Central memory CD4-positive, alpha-beta T cell (primary cell): ENCODE measurements around the gene NCAPH2.

Source experiments
- DNase-seq: peaks from one replicate; pipeline ENCODE4 v3.0.0; 2022

Gene NCAPH2

DNA sequence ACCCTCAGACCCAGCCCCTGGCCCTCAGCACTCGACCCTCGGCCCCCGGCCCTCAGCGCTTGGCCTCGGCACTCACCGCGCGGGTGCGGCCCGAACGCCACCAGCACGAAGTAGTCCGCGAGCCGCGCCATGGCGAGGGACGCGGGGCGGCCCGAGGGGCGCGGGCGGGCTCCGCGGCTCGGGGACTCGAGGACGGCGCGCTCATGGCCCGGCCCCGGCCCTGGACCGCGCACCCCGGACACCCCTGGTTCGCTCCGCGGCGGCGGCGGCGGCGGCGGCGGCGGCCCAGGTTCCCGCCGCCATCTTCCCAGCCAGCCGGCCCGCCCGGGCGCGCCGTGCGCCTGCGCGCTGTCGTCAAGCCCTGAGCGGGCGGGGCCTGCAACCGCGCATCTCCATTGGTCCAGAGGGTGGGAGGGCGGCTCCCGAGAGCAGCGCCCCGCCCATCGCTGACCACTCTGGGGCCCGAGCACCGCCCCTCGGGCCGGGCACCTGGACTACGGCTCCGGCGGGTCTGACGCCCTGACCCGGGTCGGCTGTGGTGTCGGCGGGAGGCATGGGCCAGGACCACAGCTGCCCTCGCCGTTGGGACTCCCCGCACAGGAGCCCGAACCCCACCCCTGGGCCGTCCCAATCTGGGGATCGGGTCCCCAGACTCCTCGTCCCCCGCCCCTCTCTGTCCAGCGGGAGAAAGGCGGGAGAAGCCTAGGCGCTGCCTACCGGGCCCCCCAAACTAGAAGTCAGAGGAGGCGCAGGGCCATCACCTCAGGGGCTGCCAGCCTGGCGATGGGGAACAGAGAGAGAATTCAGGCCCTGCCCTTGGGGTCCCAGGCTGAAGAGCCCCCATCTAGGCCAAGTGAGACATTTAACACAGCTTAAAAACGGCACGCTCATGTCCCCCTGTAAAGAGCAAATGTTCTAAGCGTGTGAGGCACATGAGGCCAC lies 33.0 kb upstream of the NCAPH2 start, which contains the start of gene SBF1:
TSS of gene SBF1 (minus strand) at position 326 of the 942 bp plus-strand sequence. CDS start at position 131, 195 bp downstream.
- DNase-seq = peak; percentile 84

DNA sequence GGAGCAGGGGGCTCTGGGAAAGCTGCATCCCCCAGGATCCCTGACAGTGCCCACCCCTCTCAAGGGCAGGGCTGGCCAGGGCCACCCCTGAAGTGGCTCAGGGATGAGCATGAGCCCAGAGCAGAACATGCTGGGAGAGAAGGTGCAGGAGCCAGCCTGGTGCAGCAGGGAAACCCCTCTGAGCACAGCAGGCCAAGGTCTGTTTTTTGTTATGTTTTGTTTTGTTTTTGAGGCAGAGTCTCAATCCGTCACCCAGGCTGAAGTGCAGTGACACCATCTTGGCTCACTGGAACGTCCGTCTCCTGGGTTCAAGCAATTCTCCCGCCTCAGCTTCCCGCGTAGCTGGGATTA lies 32.4 kb upstream of the NCAPH2 start:
- no peak for DNase-seq

DNA sequence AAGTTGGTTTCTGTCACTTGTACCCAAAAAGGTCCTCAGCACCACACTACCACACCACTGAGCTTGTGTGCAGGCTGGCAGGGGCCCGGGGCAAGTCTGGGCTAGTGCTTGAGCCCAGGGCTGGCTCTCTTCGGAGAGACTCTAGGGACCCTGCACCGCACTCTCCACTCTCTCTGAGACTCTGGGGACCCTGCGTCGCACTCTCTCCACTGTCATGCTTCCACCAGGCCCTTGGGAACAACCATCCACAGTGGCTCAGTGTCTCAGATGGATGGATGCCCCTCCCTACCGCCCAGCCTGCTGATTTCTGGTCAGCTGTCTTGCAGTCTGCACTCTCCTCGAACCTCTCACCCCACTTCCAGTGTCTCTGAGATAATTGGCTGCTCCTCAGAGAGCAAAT lies 31.2 kb upstream of the NCAPH2 start:
- DNase-seq = no peak

DNA sequence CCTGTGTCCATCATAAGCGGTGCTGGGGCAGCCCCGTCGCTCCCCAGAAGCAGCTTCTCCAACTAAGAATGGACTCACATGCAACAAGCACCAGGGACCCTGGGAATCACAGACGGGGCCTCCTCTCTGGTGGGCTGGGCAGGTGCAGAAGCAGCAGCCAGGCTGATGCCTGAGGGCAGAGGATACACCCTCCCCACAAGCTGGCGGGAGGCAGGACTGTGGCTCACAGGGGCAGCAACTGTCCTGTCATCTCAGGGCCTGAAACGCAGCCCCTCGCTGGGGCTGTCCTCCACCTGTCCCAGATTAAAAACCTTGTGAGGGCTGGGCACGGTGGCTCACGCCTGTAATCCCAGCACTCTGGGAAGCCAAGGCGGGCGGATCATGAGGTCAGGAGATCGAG lies 30.1 kb upstream of the NCAPH2 start:
- DNase-seq = no peak

DNA sequence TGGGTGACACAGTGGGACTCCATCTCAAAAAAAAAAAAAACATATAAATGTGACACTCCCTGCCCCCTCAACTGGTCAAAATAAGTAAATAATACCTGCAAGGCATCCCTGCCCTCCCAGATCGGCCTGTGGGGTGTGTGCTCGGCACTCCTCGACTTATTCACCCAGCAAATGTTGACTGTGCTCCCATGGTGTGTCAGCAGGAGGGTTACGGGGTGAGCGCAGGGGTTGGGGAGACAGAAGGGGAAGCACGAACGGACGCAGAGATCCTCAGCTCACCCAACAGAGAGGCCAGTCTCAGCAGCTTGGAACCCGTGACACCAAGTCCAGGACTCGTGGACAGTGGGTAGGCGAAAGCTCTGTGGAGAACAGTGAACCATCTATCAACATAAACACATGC lies 28.3 kb upstream of the NCAPH2 start:
- DNase-seq = no peak

DNA sequence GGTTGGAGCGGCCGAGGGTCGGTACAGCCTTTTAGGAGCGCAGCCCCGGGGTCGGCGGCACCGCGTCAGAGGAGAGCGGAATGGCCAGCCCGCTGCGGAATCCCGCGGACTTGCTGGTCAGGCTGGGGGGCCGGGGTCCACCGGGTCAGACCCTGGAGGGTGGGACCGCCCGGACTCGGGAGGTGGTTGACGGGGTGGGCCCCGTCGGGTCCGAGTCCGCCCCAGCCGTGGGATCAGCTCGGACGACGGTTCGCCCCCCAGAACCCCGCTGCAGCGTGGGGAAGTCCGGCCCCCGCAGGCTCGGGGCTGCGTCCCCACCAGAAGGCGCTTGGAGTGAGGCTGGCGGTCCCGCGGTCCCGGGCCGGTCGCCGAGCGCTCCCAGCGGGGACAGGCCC lies 27.0 kb upstream of the NCAPH2 start:
- DNase-seq = no peak

DNA sequence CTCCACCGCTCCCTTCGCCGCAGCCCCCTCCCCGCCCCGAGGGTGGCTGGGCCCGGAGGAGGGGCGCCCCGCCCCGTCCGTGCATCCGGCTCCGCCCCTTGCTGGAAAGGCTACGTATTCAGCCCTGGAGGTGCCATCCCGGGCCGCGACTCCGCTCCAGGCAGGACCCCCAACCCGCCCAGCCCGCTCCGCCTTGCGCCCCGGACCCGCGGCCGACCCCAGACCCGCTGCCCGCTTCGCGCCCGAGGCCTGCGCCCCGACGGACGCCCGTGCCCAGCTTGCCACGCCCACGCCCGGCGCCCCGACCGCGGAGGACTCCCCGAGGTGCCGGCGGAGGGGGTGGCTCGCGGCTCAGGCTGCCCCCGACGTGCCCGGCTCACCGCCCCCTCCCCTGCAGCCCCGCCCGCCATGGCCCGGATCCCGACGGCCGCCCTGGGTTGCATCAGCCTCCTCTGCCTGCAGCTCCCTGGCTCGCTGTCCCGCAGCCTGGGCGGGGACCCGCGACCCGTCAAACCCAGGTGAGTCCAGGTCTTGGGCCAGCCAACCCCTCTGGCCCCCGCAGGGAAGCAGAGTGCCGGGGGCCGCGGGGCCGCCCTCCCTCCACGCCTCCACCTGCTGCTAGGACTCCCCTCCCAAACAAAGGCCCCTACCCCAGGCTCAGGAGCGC lies 26.5 kb upstream of the NCAPH2 start, which contains the start of gene ADM2:
TSS of gene ADM2 (plus strand) at position 104 of the 667 bp plus-strand sequence. CDS start at position 409, 305 bp downstream.
- peak; percentile 53 for DNase-seq

DNA sequence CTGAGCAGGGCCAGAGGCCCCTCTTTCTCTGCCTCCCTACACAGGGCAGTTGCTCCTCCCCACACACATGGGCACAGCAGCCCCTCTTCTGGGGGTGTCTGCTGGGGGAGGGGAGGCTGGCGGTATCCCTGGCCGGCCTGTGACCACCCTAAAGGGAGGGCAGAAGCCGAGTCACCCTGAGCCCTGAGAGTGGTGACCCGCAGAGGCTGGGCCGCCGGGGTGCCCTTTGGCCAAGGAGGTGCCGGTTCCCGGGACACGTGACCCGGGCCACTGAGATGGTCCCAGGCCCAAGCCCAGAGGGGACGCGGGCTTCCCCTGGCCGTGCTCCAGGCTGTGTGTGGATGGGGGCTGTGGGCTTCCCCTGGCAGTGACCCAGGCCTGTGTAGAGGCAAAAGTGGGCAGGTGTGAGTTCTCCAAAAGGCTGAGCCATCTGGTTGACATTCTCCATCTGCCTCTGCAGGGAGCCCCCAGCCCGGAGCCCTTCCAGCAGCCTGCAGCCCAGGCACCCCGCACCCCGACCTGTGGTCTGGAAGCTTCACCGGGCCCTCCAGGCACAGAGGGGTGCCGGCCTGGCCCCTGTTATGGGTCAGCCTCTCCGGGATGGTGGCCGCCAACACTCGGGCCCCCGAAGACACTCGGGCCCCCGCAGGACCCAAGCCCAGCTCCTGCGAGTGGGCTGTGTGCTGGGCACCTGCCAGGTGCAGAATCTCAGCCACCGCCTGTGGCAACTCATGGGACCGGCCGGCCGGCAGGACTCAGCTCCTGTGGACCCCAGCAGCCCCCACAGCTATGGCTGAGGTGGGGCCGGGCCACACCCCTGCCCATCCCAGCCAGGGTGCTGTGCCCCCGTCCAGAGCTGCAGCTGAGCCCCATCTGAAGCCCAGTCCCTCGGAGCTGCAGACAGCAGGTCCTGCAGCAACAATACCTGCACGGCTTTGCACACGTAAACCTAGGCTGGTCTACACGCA lies 25.6 kb upstream of the NCAPH2 start:
- no peak for DNase-seq

DNA sequence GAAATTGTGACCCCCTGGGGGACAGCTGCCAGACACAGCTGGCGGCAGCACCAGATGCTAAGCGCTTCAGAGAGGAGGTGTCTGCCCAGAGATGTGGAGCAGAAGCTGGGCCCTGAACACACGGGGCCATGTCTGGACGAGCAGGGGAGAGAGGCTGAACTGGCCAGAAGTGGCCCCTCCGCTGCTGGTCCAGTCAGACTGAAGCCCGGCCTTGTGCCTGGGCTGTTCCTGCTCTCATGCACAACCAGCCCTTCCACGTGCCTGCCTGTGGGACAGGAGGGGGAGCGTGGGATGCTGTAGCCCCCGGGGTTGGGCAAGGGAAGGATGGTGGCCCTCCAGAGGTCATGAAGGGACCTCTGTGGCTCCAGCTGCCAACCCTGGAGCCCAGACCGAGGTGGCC lies 24.9 kb upstream of the NCAPH2 start:
- no peak for DNase-seq

DNA sequence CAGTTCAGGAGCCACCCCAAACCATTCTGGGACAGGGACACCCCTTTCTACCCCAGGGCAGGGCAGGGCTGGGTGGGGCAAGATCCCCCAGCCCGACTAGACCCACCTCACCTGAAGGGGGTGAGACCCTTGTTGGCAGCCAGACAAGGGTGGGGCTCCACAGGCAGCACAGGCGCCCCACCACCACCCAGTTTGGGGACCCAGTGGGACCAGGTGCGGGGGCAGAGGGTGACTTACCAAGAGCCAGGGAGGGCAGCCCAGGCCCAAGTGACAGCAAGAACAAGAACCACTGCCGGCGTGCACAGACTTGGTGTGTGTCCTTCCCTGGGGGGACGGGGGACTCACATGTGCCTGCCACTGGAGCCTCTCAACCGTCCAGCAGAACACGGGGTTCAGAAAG lies 24.5 kb upstream of the NCAPH2 start:
- DNase-seq = no peak

DNA sequence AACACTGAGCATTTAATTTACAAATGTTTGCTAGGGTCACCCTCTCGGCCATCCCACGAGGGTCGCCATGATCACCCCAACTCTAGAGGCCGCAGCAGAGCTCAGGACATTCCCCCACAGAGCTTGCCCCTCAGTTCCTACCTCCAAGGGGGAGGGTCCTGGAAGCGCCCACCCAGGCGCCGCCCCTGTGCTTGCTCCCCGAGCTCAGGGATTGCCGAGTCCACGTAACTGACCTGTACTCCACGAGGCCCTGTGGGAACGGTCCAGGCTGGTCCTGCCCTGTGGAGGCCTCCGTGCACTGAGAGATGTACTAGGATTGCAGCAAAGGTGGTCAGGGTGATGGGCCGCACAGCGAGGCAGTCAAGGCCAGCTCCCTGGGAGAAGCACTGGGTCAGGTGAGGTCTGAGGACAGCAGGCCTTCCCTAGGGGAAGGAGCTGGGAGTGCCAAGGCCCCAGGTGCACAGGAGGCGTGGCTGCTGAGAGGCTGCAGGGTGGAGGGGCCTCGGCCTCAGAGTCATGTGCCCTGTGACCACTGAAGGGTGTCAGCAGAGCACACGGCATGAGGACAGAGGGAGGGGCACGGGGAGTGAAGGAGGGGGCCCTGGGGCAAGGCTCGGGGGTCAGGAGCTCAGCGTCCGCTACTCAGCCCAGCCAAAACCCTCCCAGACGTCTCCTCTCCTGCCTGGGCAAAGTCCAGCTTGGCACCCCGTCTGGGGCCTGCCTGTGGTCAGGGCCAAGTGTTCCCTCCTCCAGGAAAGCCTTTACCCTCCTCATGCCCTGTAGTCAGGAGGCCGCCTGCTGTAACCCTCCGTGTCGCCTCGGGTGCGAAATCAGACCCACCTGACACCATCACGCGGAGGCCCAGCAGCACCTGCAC lies 23.8 kb upstream of the NCAPH2 start:
- DNase-seq = no peak

DNA sequence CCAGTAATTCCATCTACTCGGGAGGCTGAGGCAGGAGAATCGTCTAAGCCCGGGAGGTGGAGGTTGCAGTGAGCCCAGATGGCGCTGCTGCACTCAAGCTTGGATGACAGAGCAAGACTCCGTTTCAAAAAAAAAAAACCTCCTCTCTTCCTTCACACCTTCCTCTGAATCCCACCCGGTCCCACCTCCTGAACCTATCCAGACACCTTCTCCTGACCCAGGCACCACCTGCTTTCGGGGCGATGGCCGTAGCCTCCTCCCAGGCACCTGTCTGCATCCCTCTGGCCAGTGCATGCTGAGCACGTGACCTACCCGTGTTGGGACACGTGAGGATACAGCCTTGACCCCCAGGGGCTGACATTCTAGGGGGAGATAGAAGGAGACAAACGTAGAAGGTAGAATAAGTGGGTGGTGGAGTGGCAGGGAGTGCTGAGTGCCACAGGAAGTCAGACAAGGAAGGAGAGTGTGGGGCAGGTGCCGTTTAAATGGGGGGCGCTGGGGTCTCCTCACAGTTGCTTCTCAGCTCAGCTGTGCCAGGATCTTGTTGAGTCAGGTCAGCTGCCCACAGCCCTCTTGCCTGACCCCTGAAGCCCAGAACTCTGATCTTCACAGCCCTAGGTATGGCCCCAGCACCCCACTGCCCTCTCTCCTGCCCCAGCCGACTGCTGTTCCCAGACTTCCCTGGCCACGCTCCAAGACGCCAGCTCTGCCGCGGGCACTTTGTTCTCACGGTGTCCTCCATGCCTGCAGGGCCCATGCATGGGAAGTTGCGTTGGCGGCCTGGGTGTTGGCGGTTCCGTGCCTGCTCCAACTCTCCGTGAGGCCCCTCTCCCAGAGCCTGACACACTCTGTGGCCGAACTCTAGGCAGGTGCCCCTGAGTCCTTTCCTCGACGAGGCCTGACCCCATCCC lies 22.5 kb upstream of the NCAPH2 start:
- DNase-seq = no peak

DNA sequence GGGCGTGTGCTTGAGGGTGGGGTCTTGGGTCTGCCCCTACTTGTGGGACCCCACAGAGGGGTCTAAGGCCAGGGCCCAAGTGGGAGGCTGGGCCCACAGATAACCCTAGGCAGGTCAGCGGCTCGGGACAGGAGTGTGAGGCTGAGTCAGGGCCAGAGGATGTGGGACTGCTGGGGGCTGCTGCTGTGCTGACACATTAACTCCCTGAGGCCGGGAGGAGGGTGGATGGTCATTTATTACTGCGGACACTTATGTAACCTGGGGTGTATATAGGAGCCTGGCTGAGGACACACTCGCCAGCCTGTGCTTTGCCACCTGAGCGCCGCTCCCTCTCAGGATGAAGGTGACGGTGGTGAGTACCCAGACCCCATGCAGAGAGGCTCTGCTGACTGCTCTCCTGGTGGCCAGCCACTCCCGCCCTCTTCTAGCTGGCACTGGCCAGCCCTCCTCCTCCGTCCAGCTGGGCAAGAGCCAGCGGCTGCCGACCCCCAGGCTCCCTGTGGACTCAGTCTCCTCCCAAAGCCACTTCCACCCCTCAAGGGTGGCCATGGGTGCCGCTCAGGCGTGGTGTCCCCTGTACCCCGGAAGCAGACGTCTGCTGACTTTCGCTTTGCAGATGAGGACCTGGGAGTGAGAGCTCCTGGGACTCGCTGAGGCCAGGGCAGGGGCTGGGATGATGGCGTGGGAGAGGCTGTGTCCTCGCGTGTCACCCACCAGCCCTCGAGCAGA lies 21.3 kb upstream of the NCAPH2 start, which contains the start of gene MIOX:
TSS of gene MIOX (plus strand) at position 299 of the 729 bp plus-strand sequence. CDS start at position 338, 39 bp downstream.
- no peak for DNase-seq

DNA sequence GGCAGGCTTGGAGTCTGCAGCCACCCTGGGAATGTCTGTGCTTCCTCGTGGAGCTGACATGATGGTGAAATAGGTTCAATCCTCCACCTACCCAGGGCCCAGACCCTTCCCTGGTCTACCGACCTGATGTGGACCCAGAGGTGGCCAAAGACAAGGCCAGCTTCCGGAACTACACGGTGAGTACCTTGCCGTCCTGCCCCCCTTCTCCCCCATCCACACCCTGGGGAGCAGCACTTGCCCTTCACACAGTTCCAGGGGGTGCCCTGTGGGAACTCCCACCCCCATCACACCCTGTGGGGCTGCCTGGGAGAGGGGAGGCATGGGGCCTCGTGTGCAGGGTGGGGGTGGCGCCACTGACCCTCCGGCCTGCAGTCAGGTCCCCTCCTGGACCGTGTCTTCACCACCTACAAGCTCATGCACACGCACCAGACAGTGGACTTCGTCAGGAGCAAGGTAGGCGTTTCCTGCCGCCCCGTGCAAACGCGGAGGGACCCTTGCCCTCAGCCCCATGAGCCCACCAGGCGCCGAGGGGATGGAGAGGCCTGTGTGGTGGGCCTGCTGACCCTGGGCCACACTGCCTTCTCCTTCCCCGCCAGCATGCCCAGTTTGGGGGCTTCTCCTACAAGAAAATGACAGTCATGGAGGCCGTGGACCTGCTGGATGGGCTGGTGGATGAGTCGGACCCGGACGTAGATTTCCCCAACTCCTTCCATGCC lies 20.6 kb upstream of the NCAPH2 start:
- DNase-seq = no peak

DNA sequence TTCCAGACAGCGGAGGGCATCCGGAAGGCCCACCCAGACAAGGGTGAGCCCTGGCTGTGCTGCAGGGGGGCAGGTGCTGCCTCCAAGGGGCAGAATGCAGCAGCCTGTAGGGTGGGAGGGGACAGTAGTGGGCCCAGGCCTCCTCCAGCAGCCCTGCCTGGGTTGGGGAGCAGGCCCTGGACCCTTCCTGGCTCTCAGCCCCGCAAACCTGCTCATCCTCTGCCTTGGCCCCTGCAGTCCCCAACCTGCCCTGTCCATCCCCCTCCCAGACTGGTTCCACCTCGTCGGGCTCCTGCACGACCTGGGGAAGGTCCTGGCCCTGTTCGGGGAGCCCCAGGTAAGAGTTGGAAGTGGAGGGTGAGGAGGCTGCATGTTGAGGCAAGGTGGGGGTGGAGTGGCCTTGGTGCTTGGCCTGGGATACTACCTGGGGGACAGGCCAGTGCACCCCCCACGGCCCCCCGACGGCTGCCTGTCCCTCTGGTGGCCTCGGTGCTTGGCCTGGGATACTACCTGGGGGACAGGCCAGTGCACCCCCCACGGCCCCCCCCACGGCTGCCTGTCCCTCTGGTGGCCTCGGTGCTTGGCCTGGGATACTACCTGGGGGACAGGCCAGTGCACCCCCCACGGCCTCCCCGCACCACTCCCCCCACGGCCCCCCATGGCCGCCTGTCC lies 19.9 kb upstream of the NCAPH2 start:
- no peak for DNase-seq

DNA sequence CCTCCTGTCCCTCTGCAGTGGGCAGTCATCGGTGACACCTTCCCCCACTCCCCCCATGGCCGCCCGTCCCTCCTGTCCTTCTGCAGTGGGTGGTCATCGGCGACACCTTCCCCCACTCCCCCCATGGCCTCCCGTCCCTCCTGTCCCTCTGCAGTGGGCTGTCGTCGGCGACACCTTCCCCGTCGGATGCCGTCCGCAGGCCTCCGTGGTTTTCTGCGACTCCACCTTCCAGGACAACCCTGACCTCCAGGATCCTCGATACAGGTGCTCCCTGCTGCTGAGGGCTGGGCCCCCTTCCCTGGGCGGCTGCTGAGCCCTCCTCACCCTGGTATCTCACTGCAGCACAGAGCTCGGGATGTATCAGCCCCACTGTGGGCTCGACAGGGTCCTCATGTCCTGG lies 19.1 kb upstream of the NCAPH2 start:
- DNase-seq = no peak

DNA sequence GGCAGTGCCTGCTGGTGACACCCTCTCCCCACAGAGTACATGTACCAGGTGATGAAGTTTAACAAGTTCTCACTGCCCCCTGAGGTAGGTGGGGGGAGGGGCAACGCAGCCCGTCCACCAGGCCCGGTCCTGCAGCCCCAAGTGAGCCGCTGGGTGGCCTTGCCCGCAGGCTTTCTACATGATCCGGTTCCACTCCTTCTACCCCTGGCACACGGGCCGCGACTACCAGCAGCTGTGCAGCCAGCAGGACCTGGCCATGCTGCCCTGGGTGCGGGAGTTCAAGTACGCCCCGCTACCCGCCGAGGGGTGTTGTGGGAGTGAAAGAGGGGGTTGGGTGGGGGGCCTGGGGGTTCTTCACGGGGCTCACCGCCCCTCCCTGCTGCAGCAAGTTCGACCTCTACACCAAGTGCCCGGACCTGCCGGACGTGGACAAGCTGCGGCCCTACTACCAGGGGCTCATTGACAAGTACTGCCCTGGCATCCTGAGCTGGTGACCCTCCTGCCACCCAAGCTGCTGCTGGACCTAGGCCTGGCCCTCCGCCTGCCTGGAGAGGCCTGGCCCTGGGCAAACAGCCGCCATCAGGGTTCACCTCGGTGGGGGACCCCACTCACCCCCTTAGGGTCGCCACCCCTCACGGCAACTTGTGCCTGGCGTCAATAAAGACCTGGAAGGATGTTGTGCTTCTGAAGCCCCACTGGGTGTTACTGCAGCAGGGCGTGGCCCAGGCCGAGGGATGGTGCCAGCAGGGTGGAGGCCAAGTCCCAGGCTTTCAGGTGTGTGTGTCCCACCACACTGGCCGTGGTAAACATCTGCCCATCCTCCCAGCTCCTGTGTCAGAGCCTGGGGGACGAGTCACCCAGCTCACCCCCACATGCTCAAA lies 18.4 kb upstream of the NCAPH2 start:
- no peak for DNase-seq
